Measurements from ENCODE around the gene DDX28.
"Not testable (repeated sequence)": the region's sequence is repeated elsewhere in the genome, so short reads cannot be mapped to it uniquely, and the experiment has no call there.

DDX28 gene

DNA sequence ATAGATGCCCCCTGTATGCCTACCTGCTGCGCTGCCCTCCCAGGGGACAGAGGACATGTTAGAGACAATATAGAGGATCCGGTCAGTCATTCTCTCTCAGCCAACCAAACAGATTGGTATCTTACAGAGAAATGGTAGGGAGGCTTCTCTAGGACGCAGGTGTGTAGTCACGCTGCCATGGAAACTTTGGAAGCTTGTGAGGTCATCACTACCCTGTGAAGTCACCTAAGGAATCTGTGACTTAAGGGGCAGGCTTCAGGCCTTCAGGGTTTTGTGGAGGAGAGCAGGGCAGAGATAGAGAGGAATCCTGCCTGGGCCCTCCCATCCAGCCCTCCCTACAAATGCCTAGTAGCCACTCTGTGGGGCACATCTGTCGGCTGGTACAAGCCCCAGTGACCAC is 7.4 kb downstream of the DDX28 start, which contains the start of gene DPEP2NB:
DPEP2NB (minus strand) TSS at position 231 of the 400 bp plus-strand sequence; CDS start at position 90, 141 bp downstream.
- Mint-ChIP-seq H3K4me3 (no peak within 1 kb of the TSS), H3K4me1 (peaks cover 14% of the 10 kb centered on the region), H3K36me3 (ENCODE audit: low read depth) (peaks cover 2% of the 10 kb centered on the region), H3K27ac (no peak within 1 kb of the TSS), H3K27me3 (no peaks in the 10 kb centered on the region), H3K9me3 (no peaks in the 10 kb centered on the region)
- ATAC-seq (no peak), DNase-seq (no peak)

DNA sequence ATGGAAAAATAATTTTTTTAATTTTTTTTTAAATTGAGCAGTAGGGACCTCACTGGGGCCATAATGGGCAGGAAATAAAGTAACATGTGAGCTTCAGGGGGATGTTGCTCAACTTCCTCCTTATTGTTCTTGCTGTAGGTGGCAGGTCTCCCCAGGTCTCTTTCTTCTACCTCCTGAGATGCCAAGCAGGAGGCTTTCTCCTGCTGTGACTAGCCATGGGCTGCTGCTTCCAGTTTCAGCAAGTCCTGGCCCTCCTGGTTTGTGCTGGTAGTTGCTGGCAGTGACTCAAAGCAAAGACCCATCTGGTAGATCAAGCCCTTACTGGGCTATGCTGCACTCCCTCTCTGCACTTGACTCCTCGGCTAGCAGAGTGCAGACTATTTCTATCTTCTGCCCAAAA is 9.6 kb downstream of the DDX28 start:
- H3K4me3 Mint-ChIP-seq: no peak overlapping the region
- H3K27ac Mint-ChIP-seq: no peak overlapping the region
- H3K4me1 Mint-ChIP-seq: peaks cover 14% of the 10 kb centered on the region
- ATAC-seq: no peak
- H3K27me3 Mint-ChIP-seq: no peaks in the 10 kb centered on the region
- H3K9me3 Mint-ChIP-seq: no peaks in the 10 kb centered on the region
- no peak for DNase-seq
- H3K36me3 Mint-ChIP-seq (ENCODE audit: low read depth): no peaks in the 10 kb centered on the region

DNA sequence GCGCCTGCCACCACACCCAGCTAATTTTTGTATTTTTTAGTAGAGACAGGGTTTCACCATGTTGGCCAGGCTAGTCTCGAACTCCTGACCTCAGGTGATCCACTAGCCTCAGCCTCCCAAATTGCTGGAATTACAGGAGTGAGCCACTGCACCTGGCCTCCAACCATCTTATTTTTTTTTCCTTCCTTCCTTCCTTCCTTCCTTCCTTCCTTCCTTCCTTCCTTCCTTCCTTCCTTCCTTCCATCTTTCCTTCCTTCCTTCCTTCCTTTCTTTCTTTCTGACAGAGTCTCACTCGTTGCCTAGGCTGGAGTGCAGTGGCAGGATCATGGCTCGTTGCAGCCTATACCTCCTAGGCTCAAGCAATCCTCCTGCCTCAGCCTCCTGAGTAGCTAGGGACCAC is 13.2 kb downstream of the DDX28 start:
- H3K4me1 Mint-ChIP-seq: peaks cover 30% of the 10 kb centered on the region
- H3K4me3 Mint-ChIP-seq; H3K27ac Mint-ChIP-seq; H3K9me3 Mint-ChIP-seq; DNase-seq; H3K36me3 Mint-ChIP-seq (ENCODE audit: low read depth); ATAC-seq; H3K27me3 Mint-ChIP-seq: not testable (repeated sequence)

DNA sequence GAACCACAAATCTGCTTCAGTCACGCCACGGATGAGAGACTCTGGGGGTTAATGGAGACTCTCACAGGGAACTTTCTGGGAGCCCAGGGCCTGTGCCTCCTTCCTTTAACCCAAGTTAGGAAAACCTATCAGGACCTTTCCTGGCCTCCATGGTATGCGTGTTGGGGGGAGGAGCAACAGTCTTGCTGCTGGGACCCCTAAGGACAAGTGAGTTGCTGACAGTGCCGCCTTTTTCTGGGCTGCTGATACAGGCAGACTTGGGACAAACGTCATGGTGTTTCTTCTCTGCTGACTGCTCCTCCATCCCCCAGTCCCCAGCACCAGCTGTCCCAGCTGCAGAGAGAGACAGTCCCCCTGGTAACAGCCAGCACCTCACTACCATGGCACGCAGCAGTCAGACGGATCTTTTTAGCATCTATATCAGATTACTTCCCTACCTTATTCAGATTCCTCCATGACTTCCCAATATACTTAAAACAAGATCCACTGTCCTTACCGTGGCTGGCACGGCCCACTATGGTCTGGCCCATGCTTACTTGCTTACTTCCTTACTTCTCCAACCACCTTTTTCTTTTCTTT is 13.8 kb downstream of the DDX28 start:
- Mint-ChIP-seq H3K27me3 (no peaks in the 10 kb centered on the region), H3K9me3 (no peaks in the 10 kb centered on the region), H3K36me3 (ENCODE audit: low read depth) (no peaks in the 10 kb centered on the region), H3K4me1 (peaks cover 28% of the 10 kb centered on the region), H3K27ac (no peak overlapping the region), H3K4me3 (no peak overlapping the region)
- no peak for DNase-seq
- no peak for ATAC-seq

DNA sequence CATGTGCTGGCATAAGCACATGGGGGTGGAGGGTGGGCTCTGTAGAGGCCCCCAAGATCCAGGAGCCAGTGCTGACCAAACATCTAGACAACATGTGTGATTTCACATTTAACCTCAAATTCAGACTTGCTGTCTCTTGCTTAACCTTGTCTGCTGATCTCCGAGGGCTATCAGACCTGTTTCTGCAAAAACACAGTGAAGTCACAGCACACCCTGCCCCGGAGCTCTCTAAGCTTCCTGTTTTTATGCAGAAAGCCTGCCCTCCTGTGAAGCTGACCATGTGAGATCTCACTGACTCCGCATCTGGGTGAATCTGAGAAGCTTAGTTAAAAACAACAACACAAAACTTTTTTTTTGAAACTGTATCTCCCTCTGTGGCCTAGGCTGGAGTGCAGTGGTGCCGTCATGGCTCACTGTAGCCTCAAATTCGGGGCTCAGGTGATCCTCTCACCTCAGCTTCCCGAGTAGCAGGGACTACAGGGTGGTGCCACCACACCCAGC is 17.2 kb downstream of the DDX28 start:
- peak; percentile 71 for ATAC-seq
- Mint-ChIP-seq H3K27me3 (no peaks in the 10 kb centered on the region), H3K9me3 (no peaks in the 10 kb centered on the region), H3K4me1 (peaks cover 24% of the 10 kb centered on the region), H3K36me3 (ENCODE audit: low read depth) (no peaks in the 10 kb centered on the region), H3K4me3 (peak overlapping the region; percentile 15), H3K27ac (peak overlapping the region; percentile 86)
- no peak for DNase-seq

DNA sequence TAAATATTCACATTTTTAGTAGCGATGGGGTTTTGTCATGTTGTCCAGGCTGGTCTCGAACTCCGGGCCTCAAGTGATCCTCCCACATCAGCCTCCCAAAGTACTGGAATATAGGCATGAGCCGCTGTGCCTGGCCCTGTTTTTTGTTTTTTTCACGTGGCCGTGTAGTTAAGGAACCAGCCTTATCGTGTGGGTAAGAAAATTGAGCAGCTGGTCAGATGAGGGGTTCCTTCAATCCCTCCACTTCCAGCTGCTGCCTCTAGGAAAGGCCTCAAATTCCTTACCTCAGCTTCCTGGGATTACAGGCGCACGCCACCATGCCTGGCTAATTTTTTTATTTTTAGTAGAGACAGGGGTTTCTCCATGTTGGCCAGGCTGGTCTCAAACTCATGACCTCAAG is 17.8 kb downstream of the DDX28 start:
- Mint-ChIP-seq H3K4me1 (peaks cover 30% of the 10 kb centered on the region), H3K27ac (peak overlapping the region; percentile 86), H3K36me3 (ENCODE audit: low read depth) (no peaks in the 10 kb centered on the region), H3K4me3 (no peak overlapping the region), H3K27me3 (no peaks in the 10 kb centered on the region), H3K9me3 (no peaks in the 10 kb centered on the region)
- DNase-seq (no peak), ATAC-seq (no peak)

DNA sequence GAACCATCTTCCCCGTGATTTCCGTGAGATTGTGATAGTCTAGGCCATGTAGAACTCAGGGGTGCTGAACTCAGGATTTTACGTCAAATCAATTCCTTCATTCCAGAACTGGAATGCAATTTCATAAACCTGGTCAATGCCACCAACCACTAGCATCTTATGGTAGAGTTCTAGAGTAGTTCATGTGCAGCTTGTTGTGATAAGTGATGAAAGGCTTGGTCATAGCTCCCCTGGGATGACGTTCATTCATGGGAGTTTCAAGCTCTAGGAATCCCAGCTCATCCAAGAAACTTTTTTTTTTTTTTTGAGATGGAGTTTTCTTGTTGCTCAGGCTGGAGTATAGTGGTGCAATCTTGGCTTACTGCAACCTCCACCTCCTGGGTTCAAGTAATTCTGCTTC is 20.0 kb downstream of the DDX28 start:
- H3K27me3 Mint-ChIP-seq: no peaks in the 10 kb centered on the region
- H3K4me3 Mint-ChIP-seq: no peak overlapping the region
- H3K4me1 Mint-ChIP-seq: peaks cover 46% of the 10 kb centered on the region
- DNase-seq: no peak
- no peak overlapping the region for H3K27ac Mint-ChIP-seq
- H3K36me3 Mint-ChIP-seq (ENCODE audit: low read depth): no peaks in the 10 kb centered on the region
- H3K9me3 Mint-ChIP-seq: no peaks in the 10 kb centered on the region
- no peak for ATAC-seq

DNA sequence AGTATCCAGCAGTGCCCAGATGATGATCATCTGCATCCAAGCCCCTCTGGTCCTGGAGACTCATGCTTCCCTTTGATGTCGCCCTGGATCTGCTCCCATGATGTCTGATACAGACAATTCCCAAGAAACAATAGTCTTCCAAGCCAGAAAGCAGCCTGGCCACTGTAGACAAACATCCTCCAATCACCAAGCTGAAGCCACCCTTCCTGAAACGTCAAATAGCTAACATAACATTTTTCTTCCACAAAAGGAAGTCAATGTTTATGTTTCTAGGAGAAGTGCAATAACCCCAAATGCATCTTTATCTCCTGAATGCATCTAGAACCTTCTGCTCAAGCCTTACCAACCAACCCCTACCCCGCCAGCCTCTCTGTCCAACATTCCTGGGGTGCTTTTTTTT is 22.6 kb downstream of the DDX28 start:
- H3K36me3 Mint-ChIP-seq (ENCODE audit: low read depth): no peaks in the 10 kb centered on the region
- no peaks in the 10 kb centered on the region for H3K27me3 Mint-ChIP-seq
- H3K4me3 Mint-ChIP-seq: no peak overlapping the region
- H3K9me3 Mint-ChIP-seq: no peaks in the 10 kb centered on the region
- DNase-seq: no peak
- H3K27ac Mint-ChIP-seq: peak overlapping the region; percentile 55
- ATAC-seq: no peak
- peaks cover 52% of the 10 kb centered on the region for H3K4me1 Mint-ChIP-seq

DNA sequence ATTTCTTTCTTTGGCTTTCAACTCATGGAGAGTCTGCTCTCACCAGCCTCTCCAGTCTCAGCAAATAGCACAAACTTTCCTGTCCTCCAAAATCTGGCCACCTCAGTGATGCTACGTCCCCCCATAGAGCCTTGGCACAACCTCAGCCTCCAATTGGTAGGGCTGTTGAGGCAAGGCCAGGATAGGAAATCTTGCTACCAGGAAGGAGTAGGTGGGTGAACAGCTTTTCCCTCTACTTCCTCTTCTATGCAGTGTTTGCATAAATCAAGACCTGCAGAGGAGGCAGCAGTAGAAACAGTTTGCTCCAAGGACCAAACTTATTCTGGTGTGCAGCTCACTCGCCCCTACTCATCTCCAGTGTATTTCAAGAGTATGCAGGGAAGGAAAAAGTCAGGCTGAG is 23.0 kb downstream of the DDX28 start:
- H3K4me1 Mint-ChIP-seq: peaks cover 55% of the 10 kb centered on the region
- ATAC-seq (no peak), DNase-seq (no peak)
- no peaks in the 10 kb centered on the region for H3K36me3 Mint-ChIP-seq (ENCODE audit: low read depth)
- no peaks in the 10 kb centered on the region for H3K9me3 Mint-ChIP-seq
- no peaks in the 10 kb centered on the region for H3K27me3 Mint-ChIP-seq
- peak overlapping the region; percentile 83 for H3K27ac Mint-ChIP-seq
- peak overlapping the region; percentile 71 for H3K4me3 Mint-ChIP-seq

DNA sequence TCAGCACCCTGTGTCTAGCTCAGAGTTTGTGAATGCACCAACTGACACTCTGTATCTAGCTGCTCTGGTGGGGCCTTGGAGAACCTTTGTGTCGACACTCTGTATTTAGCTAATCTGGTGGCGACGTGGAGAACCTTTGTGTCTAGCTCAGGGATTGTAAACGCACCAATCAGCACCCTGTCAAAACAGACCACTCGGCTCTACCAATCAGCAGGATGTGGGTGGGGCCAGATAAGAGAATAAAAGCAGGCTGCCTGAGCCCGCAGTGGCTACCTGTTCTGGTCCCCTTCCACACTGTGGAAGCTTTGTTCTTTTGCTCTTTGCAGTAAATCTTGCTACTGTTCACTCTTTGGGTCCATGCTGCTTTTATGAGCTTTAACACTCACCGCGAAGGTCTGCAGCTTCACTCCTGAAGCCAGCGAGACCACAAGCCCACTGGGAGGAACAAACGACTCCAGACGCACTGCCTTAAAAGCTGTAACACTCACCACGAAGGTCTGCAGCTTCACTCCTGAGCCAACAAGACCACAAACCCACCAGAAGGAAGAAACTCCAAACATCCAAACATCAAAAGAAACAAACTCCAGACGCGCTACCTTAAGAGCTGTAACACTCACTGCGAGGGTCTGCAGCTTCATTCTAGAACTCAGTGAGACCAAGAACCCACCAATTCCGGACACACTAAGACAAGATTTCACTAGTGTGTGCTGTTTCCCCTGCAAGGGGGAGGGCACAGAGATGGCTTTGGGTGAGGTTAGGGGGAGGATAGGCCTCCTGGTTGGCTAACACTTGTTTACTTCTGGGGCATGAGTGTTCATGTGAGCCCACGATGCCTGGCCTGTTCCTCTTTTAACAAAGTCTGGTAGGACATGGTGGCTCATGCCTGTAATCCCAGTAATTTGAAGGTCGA is 24.0 kb downstream of the DDX28 start, which contains the start of gene DPEP2:
DPEP2 (minus strand) TSS at position 706 of the 910 bp plus-strand sequence. CDS start 6,272 bp downstream, outside the sequence.
- not testable (repeated sequence) for H3K9me3 Mint-ChIP-seq; H3K27me3 Mint-ChIP-seq; DNase-seq; H3K36me3 Mint-ChIP-seq (ENCODE audit: low read depth)
- Mint-ChIP-seq H3K4me3 (peak within 1 kb of the TSS; percentile 71), H3K4me1 (peaks cover 56% of the 10 kb centered on the region), H3K27ac (peak within 1 kb of the TSS; percentile 83)
- ATAC-seq: peak; percentile 80

DNA sequence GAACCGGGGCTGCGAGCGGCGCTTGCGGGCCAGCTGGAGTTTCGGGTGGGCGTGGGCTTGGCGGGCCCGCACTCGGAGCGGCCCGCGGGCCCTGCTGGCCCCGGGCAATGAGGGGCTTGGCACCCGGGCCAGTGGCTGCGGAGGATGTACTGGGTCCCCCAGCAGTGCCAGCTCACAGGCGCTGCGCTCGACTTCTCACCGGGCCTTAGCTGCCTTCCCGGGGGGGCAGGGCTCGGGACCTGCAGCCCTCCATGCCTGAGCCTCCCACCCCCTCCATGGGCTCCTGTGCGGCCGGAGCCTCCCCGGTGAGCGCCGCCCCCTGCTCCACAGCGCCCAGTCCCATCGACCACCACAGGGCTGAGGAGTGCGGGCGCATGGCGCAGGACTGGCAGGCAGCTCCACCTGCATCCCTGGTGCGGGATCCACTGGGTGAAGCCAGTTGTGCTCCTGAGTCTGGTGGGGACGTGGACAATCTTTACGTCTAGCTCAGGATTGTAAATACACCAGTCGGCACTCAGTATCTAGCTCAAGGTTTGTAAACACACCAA is 24.7 kb downstream of the DDX28 start:
- H3K27ac Mint-ChIP-seq: peak overlapping the region; percentile 83
- ATAC-seq; H3K36me3 Mint-ChIP-seq (ENCODE audit: low read depth); DNase-seq; H3K4me3 Mint-ChIP-seq; H3K27me3 Mint-ChIP-seq; H3K9me3 Mint-ChIP-seq: not testable (repeated sequence)
- H3K4me1 Mint-ChIP-seq: peaks cover 63% of the 10 kb centered on the region

DNA sequence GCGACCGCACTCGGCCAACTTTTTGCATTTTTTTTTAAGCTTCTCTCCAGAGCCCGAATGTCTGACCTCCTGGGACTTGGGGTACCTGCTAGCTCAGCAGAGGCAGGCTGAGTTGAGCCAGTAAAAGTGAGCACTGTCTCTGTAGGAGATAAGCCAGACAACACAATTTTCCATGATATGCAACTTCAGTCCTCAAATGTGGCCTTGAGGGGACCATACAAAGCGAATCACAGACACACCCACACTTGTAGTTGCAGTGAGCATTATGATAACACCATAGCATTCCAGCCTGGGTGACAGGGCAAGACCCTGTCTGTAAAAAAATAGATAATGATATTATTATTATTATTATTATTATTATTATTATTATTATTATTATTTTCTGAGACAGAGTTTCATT is 26.4 kb downstream of the DDX28 start:
- H3K27me3 Mint-ChIP-seq: no peaks in the 10 kb centered on the region
- DNase-seq (no peak), ATAC-seq (no peak)
- H3K36me3 Mint-ChIP-seq (ENCODE audit: low read depth): no peaks in the 10 kb centered on the region
- H3K9me3 Mint-ChIP-seq: no peaks in the 10 kb centered on the region
- H3K27ac Mint-ChIP-seq: peak overlapping the region; percentile 29
- no peak overlapping the region for H3K4me3 Mint-ChIP-seq
- H3K4me1 Mint-ChIP-seq: peaks cover 70% of the 10 kb centered on the region

DNA sequence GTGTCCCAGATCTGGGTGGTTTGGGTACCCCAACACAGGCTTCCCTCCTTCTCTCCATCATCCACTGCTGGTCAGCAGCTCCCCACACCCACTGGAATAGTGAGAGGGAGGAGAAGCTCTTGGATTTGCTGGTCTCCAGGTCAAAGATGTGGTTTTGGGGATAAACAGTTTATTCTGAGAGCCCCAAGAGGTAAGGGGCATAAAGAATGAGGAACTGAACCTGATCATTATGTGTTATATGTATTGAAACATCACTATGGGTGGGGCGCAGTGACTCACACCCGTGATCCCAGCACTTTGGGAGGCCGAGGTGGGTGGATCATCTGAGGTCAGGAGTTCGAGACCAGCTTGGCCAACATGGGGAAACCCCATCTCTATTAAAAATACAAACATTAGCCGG is 27.6 kb downstream of the DDX28 start:
- DNase-seq (peak; percentile 54), ATAC-seq (no peak)
- H3K36me3 Mint-ChIP-seq (ENCODE audit: low read depth): no peaks in the 10 kb centered on the region
- peak overlapping the region; percentile 69 for H3K27ac Mint-ChIP-seq
- H3K4me1 Mint-ChIP-seq: peaks cover 64% of the 10 kb centered on the region
- no peaks in the 10 kb centered on the region for H3K27me3 Mint-ChIP-seq
- no peaks in the 10 kb centered on the region for H3K9me3 Mint-ChIP-seq
- H3K4me3 Mint-ChIP-seq: peak overlapping the region; percentile 46

DNA sequence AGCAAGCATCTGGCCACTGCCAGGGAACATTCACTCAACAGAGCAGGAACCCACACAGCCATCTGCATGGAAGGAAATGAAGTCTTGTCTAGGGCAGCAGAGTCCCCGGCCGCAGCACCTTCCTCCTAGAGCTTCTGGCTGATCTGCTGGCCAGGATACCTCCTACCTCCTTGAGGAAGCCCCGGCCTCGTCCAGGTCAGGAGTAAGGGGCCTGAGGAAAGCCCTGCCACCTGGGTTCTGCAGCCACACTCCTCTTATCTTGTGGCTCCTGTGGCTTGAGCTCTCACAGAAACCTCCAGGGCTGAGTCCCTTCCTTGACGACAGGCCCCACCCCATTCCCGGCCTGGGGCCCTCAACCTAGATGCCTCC is 29.0 kb downstream of the DDX28 start:
- not testable (repeated sequence) for ATAC-seq; H3K9me3 Mint-ChIP-seq; H3K36me3 Mint-ChIP-seq (ENCODE audit: low read depth); H3K27me3 Mint-ChIP-seq; DNase-seq
- Mint-ChIP-seq H3K4me3 (peak overlapping the region; percentile 66), H3K4me1 (peaks cover 50% of the 10 kb centered on the region), H3K27ac (peak overlapping the region; percentile 89)

Data from activated naive CD8-positive, alpha-beta T cell treated with anti-CD3 and anti-CD28 coated beads, Interleukin-2, amount 50 U/mL, for 24 hours (primary cell).